GM23338 (cell line): ENCODE results near the gene CMIP. TPM values are rescaled to one million over a fixed set of nuclear protein-coding genes. Genes with fewer than 3 reads are reported as not detected.

Experiments used
- ATAC-seq: fragments of 200-7000 bp; cut with Tn5 transposase; 3 replicates; pipeline ENCODE4 v1.9.1; 2020
- DNase-seq: peaks from one replicate; pipeline ENCODE4 v3.0.0-alpha.2; 2015; ENCODE audit warnings: low spot score
- H2AFZ ChIP-seq: fragments of 200-600 bp; sonication (generic); 2 replicates; pipeline ENCODE4 v1.8.0; 2016; ENCODE audit warnings: antibody characterized with exemption, mild to moderate bottlenecking, moderate library complexity
- H3F3A ChIP-seq: fragments of 200-600 bp; sonication (generic); replicated peaks from 2 replicates; pipeline ENCODE4 v1.8.0; 2017; ENCODE audit warnings: antibody characterized with exemption, mixed run types, low read depth
- H3K27ac ChIP-seq: fragments of 200-600 bp; sonication (generic); 2 replicates; pipeline ENCODE4 v1.6.1; 2016; ENCODE audit warnings: low read depth
- H3K27me3 ChIP-seq: fragments of 200-600 bp; sonication (generic); 2 replicates; pipeline ENCODE4 v1.8.0; 2016; ENCODE audit warnings: mild to moderate bottlenecking, mixed run types, moderate library complexity; ENCODE audit not compliant: insufficient read depth
- H3K36me3 ChIP-seq: fragments of 200-600 bp; sonication (generic); 2 replicates; pipeline ENCODE4 v1.8.0; 2016; ENCODE audit warnings: mild to moderate bottlenecking; ENCODE audit not compliant: insufficient read depth
- H3K4me1 ChIP-seq: fragments of 200-600 bp; sonication (generic); 2 replicates; pipeline ENCODE4 v1.8.0; 2016; ENCODE audit warnings: mild to moderate bottlenecking, moderate library complexity; ENCODE audit not compliant: insufficient read depth
- H3K4me2 ChIP-seq: fragments of 200-600 bp; sonication (generic); 2 replicates; pipeline ENCODE4 v1.7.1; 2017; ENCODE audit warnings: mixed run types
- H3K4me3 ChIP-seq: fragments of 200-600 bp; sonication (generic); 2 replicates; pipeline ENCODE4 v1.6.1; 2016; ENCODE audit warnings: mixed run types
- H3K79me2 ChIP-seq: fragments of 200-600 bp; sonication (generic); replicated peaks from 2 replicates; pipeline ENCODE4 v1.8.0; 2017; ENCODE audit warnings: mild to moderate bottlenecking; ENCODE audit not compliant: insufficient read depth
- H3K9me2 ChIP-seq: fragments of 200-600 bp; sonication (generic); 2 replicates; pipeline ENCODE4 v1.8.0; 2017; ENCODE audit not compliant: insufficient read depth
- H4K20me1 ChIP-seq: fragments of 200-600 bp; sonication (generic); replicated peaks from 2 replicates; pipeline ENCODE4 v1.8.0; 2017; ENCODE audit warnings: mild to moderate bottlenecking; ENCODE audit not compliant: insufficient read depth
- H3K27ac Mint-ChIP-seq: 2 replicates; pipeline ENCODE4 v1.8.0; 2020; ENCODE audit warnings: inconsistent platforms, mild to moderate bottlenecking, moderate library complexity, mixed read lengths
- H3K27me3 Mint-ChIP-seq: 3 replicates; pipeline ENCODE4 v1.8.0; 2022; ENCODE audit warnings: low read depth, mild to moderate bottlenecking, moderate library complexity, mixed read lengths, inconsistent platforms; ENCODE audit not compliant: insufficient read depth, poor library complexity
- H3K36me3 Mint-ChIP-seq: 3 replicates; pipeline ENCODE4 v1.8.0; 2021; ENCODE audit warnings: low read depth, mild to moderate bottlenecking, inconsistent platforms, moderate library complexity, mixed read lengths
- H3K4me1 Mint-ChIP-seq: 3 replicates; pipeline ENCODE4 v1.8.0; 2020; ENCODE audit warnings: mild to moderate bottlenecking, inconsistent platforms, mixed read lengths
- H3K4me3 Mint-ChIP-seq: 3 replicates; pipeline ENCODE4 v1.8.0; 2021; ENCODE audit warnings: moderate library complexity, mild to moderate bottlenecking, inconsistent platforms, mixed read lengths
- H3K9me3 Mint-ChIP-seq: 3 replicates; pipeline ENCODE4 v1.8.0; 2020; ENCODE audit warnings: moderate library complexity, mild to moderate bottlenecking, inconsistent platforms, mixed read lengths
- EZH2 ChIP-seq: fragments of 200-600 bp; sonication (generic); IDR thresholded peaks from one replicate; pipeline ENCODE4 v1.8.0; 2017; ENCODE audit warnings: antibody characterized with exemption, mild to moderate bottlenecking, low read depth; ENCODE audit not compliant: unreplicated experiment
- POLR2AphosphoS5 ChIP-seq: IDR thresholded peaks from 2 replicates; pipeline ENCODE4 v1.6.1; 2016; ENCODE audit warnings: antibody characterized with exemption, low read depth
- REST ChIP-seq: IDR thresholded peaks from one replicate; pipeline ENCODE4 v1.6.1; 2018; ENCODE audit warnings: antibody characterized with exemption; ENCODE audit not compliant: unreplicated experiment
- STAT1 ChIP-seq: IDR thresholded peaks from one replicate; pipeline ENCODE4 v1.6.1; 2016; ENCODE audit warnings: antibody characterized with exemption; ENCODE audit not compliant: unreplicated experiment
- ZNF114 ChIP-seq: fragments of 250-450 bp; sonication (Bioruptor Pico); IDR thresholded peaks from 2 replicates; pipeline ENCODE4 v1.5.0; 2020; ENCODE audit warnings: mild to moderate bottlenecking, moderate library complexity
- ZNF331 ChIP-seq: fragments of 250-450 bp; sonication (Bioruptor Pico); IDR thresholded peaks from 2 replicates; pipeline ENCODE4 v1.5.0; 2020; ENCODE audit warnings: low read depth, mild to moderate bottlenecking, moderate library complexity
- polyA plus RNA-seq: library from polyadenylated mRNA; unstranded; fragments of >200 nt; fragmentation: Nextera tagmentation; extraction: Ambion mirVana; gene quantifications from 2 replicates; pipeline ENCODE4 v1.2.1, GENCODE V29; 2016
- total RNA-seq: library from RNA; depleted of rRNA; stranded (reverse); fragments of >200 nt; shearing (Covaris generic); gene quantifications from 2 replicates; pipeline ENCODE4 v1.2.3, GENCODE V29; 2014
- TF ChIP-seq, protein P1 (sequence below): IDR thresholded peaks from 2 replicates; pipeline ENCODE4 v1.6.1; 2016; ENCODE audit warnings: antibody characterized with exemption
- TF ChIP-seq, protein P2 (sequence below), 2 experiments: fragments of 200-600 bp in 1 of 2; sonication (generic) in 1 of 2; conservative IDR thresholded peaks; 2 replicates each; pipeline versions ENCODE4 v1.5.1 to v1.6.1; 2016 to 2017; ENCODE audit warnings: antibody characterized with exemption in 2 of 2, low read depth in 2 of 2, mild to moderate bottlenecking in 2 of 2, moderate library complexity in 1 of 2

CMIP gene
- total and polyA plus RNA-seq, 2 experiments from 2014 or later = 9.5 to 62.3 TPM

GRCh38 chr16:81405702-81406113 is 38.9 kb upstream of the CMIP start (continued):
- TF ChIP-seq, protein P1, sequence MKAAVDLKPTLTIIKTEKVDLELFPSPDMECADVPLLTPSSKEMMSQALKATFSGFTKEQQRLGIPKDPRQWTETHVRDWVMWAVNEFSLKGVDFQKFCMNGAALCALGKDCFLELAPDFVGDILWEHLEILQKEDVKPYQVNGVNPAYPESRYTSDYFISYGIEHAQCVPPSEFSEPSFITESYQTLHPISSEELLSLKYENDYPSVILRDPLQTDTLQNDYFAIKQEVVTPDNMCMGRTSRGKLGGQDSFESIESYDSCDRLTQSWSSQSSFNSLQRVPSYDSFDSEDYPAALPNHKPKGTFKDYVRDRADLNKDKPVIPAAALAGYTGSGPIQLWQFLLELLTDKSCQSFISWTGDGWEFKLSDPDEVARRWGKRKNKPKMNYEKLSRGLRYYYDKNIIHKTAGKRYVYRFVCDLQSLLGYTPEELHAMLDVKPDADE = no peak

DNA sequence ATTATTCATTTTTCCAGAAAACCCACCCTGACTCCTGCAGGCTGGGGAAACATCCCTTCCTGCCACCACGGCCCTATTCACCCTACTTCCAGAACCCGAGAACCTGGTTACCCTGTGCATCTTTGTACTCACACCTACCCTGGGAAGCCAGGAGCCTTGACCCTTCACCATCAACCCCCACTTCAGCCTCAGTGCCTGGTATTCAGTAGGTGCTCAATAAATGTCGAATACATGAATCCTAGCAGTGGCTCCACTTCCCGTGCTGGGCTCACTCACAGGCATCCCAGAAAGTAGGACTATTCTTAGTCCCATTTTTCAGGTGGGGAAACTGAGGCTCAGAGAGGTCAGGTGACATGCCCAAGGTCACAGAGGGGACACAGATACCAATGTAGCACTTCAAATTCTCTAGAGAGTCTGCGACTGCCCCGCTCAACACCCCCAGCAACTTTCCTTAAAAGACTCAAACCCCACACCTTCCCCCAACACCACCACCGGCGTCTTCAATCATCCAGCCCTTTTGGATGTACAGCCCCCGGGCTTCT is 36.1 kb upstream of the CMIP start:
- Histone ChIP-seq H3K4me3 (no peak overlapping the region), H3K79me2 (no peaks in the 10 kb centered on the region), H3K27ac (no peak overlapping the region), H3K9me2 (no peaks in the 10 kb centered on the region), H3K4me1 (peaks cover 13% of the 10 kb centered on the region), H2AFZ (no peak overlapping the region), H3K36me3 (no peaks in the 10 kb centered on the region), H4K20me1 (no peaks in the 10 kb centered on the region), H3K4me2 (no peak overlapping the region), H3K27me3 (no peaks in the 10 kb centered on the region; the same call in 1 of the 2 replicates), H3F3A (no peaks in the 10 kb centered on the region)
- Mint-ChIP-seq H3K4me3 (no peak overlapping the region), H3K36me3 (no peaks in the 10 kb centered on the region), H3K27ac (no peak overlapping the region), H3K9me3 (no peaks in the 10 kb centered on the region), H3K4me1 (peaks cover 11% of the 10 kb centered on the region), H3K27me3 (peaks cover 12% of the 10 kb centered on the region)
- ATAC-seq (no peak), DNase-seq (no peak)
- TF ChIP-seq ZNF114 (CRISPR knock-in tag) = no peak
- TF ChIP-seq STAT1 = no peak
- no peak for TF ChIP-seq EZH2
- no peak for TF ChIP-seq REST
- TF ChIP-seq POLR2AphosphoS5 = no peak
- TF ChIP-seq, protein P2, sequence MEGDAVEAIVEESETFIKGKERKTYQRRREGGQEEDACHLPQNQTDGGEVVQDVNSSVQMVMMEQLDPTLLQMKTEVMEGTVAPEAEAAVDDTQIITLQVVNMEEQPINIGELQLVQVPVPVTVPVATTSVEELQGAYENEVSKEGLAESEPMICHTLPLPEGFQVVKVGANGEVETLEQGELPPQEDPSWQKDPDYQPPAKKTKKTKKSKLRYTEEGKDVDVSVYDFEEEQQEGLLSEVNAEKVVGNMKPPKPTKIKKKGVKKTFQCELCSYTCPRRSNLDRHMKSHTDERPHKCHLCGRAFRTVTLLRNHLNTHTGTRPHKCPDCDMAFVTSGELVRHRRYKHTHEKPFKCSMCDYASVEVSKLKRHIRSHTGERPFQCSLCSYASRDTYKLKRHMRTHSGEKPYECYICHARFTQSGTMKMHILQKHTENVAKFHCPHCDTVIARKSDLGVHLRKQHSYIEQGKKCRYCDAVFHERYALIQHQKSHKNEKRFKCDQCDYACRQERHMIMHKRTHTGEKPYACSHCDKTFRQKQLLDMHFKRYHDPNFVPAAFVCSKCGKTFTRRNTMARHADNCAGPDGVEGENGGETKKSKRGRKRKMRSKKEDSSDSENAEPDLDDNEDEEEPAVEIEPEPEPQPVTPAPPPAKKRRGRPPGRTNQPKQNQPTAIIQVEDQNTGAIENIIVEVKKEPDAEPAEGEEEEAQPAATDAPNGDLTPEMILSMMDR (conservative IDR thresholded peaks at IDR 0.05; ENCODE audit: low read depth in 2 of 2) = no peak
- TF ChIP-seq ZNF331 (CRISPR knock-in tag) = no peak
